HEK293T (cell line): ENCODE measurements around the gene LRRC2.

Experiments used
- CTCF ChIA-PET: fragments of 350-600 bp; formaldehyde crosslinking; extraction: SDS; loops from one replicate; lab custom pipeline; 2021; ENCODE audit warnings: antibody characterized with exemption, inconsistent platforms; lab: Yijun Ruan, JAX
- POLR2A ChIA-PET: fragments of 350-600 bp; formaldehyde crosslinking; extraction: SDS; loops from one replicate; lab custom pipeline; 2020; ENCODE audit warnings: antibody characterized with exemption, inconsistent platforms; lab: Yijun Ruan, JAX
- DNase-seq: peaks from one replicate; pipeline ENCODE4 v3.0.0; 2012; ENCODE audit warnings: mixed read lengths; ENCODE audit errors: extremely low spot score
- ARNT ChIP-seq: fragments of 450-650 bp; IDR thresholded peaks from 2 replicates; pipeline ENCODE4 v1.6.1; 2017; ENCODE audit warnings: mild to moderate bottlenecking
- BHLHE40 ChIP-seq: fragments of 450-650 bp; IDR thresholded peaks from 2 replicates; pipeline ENCODE4 v1.6.1; 2016; ENCODE audit warnings: mild to moderate bottlenecking, moderate library complexity, borderline replicate concordance
- CTBP1 ChIP-seq: fragments of 450-650 bp; IDR thresholded peaks from 2 replicates; pipeline ENCODE4 v1.6.1; 2016; ENCODE audit warnings: borderline replicate concordance
- ELF4 ChIP-seq: fragments of 450-650 bp; IDR thresholded peaks from 2 replicates; pipeline ENCODE4 v1.6.1; 2017; ENCODE audit warnings: antibody characterized with exemption
- FOXA1 ChIP-seq: fragments of 450-650 bp; IDR thresholded peaks from 2 replicates; pipeline ENCODE4 v1.6.1; 2016; ENCODE audit warnings: mild to moderate bottlenecking
- FOXK2 ChIP-seq: fragments of 450-650 bp; IDR thresholded peaks from 2 replicates; pipeline ENCODE4 v1.6.1; 2016; ENCODE audit warnings: mild to moderate bottlenecking
- FOXM1 ChIP-seq: fragments of 450-650 bp; IDR thresholded peaks from 2 replicates; pipeline ENCODE4 v1.6.1; 2017; ENCODE audit warnings: mild to moderate bottlenecking, borderline replicate concordance
- HDGF ChIP-seq: fragments of 450-650 bp; IDR thresholded peaks from 2 replicates; pipeline ENCODE4 v1.6.1; 2017; ENCODE audit warnings: antibody characterized with exemption, borderline replicate concordance
- L3MBTL2 ChIP-seq: fragments of 450-650 bp; conservative IDR thresholded peaks from 2 replicates; pipeline ENCODE4 v1.6.1; 2016; ENCODE audit warnings: mild to moderate bottlenecking
- LEF1 ChIP-seq: fragments of 450-650 bp; IDR thresholded peaks from 2 replicates; pipeline ENCODE4 v1.6.1; 2017; ENCODE audit warnings: mild to moderate bottlenecking, borderline replicate concordance
- NFRKB ChIP-seq: fragments of 450-650 bp; IDR thresholded peaks from 2 replicates; pipeline ENCODE4 v1.6.1; 2016; ENCODE audit warnings: mild to moderate bottlenecking, moderate library complexity
- PKNOX1 ChIP-seq: fragments of 450-650 bp; IDR thresholded peaks from 2 replicates; pipeline ENCODE4 v1.6.1; 2016
- SP1 ChIP-seq: fragments of 450-650 bp; IDR thresholded peaks from 2 replicates; pipeline ENCODE4 v1.6.1; 2017
- SUZ12 ChIP-seq: fragments of 450-650 bp; IDR thresholded peaks from 2 replicates; pipeline ENCODE4 v1.6.1; 2016; ENCODE audit warnings: mild to moderate bottlenecking
- TARDBP ChIP-seq: fragments of 450-650 bp; IDR thresholded peaks from 2 replicates; pipeline ENCODE4 v1.6.1; 2016
- ZNF384 ChIP-seq: fragments of 450-650 bp; IDR thresholded peaks from 2 replicates; pipeline ENCODE4 v1.6.1; 2016

LRRC2 gene

DNA sequence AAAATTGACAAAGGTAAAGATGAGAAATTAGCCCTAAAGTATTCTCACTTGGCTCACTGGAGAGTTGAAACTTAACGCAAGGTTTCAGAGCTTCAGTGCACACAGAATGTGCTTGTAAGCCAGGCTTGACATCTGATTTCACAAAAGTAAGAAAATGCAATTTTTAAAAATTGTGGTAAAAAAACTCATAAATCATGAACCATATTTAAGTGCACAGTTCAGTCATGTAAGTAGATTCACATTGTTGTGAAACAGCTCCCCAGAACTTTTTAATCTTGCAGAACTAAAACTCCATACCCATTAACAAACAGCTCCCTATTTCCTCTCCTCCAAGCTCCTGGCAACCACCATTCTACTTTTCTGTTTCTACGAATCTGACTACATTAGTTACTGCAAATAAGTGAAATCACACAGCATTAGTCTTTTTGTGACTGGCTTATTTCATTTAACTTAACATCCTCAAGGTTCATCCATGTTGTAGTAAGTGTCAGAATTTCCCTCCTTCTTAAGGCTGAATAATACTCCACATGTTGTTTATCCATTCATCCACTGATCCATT, 53.8 kb downstream of the LRRC2 start:
- ChIA-PET CTCF (no interaction called here), POLR2A (no interaction called here)
- TF ChIP-seq HDGF (no peak), NFRKB (no peak), FOXA1 (no peak), SP1 (no peak), TARDBP (no peak), CTBP1 (no peak), ARNT (no peak), SUZ12 (no peak), ZNF384 (no peak), PKNOX1 (no peak), L3MBTL2 (no peak), ELF4 (no peak), FOXK2 (no peak), BHLHE40 (no peak), LEF1 (no peak), FOXM1 (no peak)
- no peak for DNase-seq

- no peak for DNase-seq
- ChIA-PET CTCF (interaction anchor here (1.1 to 1.5 kb wide), 2 partner anchors 13 to 21 kb away, joined by 3 to 4 read pairs; no protein-coding TSS in a partner anchor), POLR2A (interaction anchor here (0.9 kb wide), 1 partner anchor 48 kb away, joined by 3 read pairs; no protein-coding TSS in a partner anchor)
- TF ChIP-seq LEF1, result no peak
- TF ChIP-seq L3MBTL2, result no peak
- TF ChIP-seq BHLHE40, result no peak
- no peak for TF ChIP-seq SP1
- no peak for TF ChIP-seq SUZ12
These were observed 56.4 kb downstream of the LRRC2 start for GRCh38 chr3:46509661-46510187.

GRCh38 chr3:46508850-46509591, 57.1 kb downstream of the LRRC2 start:
- no peak for DNase-seq
- ChIA-PET POLR2A (interaction anchor here (0.9 kb wide), 1 partner anchor 49 kb away, joined by 3 read pairs; no protein-coding TSS in a partner anchor), CTCF (interaction anchor here (1.1 to 1.5 kb wide), 2 partner anchors 13 to 20 kb away, joined by 3 to 4 read pairs; no protein-coding TSS in a partner anchor)
- no peak for TF ChIP-seq LEF1
- TF ChIP-seq PKNOX1, result no peak
- no peak for TF ChIP-seq FOXA1
- no peak for TF ChIP-seq HDGF
- no peak for TF ChIP-seq SUZ12
- TF ChIP-seq TARDBP, result no peak
- no peak for TF ChIP-seq FOXK2
- TF ChIP-seq SP1, result no peak
- no peak for TF ChIP-seq ZNF384
- TF ChIP-seq ELF4, result no peak
- no peak for TF ChIP-seq CTBP1
- no peak for TF ChIP-seq BHLHE40

- CTCF ChIA-PET, result no interaction called here
- no peak for DNase-seq
- TF ChIP-seq L3MBTL2, result peak; percentile 39; the same call in 1 of the 2 replicates
- TF ChIP-seq ARNT, result no peak
- TF ChIP-seq LEF1, result no peak
- TF ChIP-seq ELF4, result no peak
- POLR2A ChIA-PET, result no interaction called here
These were observed 59.6 kb downstream of the LRRC2 start for GRCh38 chr3:46506526-46506925.

DNA sequence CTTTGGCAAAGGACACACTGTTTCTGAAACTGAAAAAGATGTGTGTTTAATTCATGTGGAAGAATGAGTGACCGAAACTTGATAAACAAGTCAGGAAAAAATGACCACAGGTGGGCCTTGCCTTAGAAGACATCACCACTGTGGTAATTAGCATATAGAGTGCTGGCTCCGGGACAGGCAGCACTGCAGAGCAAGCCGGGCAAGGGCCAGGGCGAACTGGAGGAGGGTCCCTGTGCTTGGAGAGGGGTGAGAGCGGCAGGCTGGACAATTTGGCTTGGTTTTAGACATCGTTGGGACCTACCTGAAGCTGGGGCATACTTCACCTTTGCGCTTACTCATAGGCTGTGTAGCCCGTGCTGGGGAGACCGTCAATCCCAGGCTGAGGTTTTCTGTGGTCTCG, 60.1 kb downstream of the LRRC2 start:
- ChIA-PET POLR2A (no interaction called here), CTCF (no interaction called here)
- TF ChIP-seq LEF1 (no peak), HDGF (no peak), SP1 (no peak), PKNOX1 (no peak), L3MBTL2 (no peak), TARDBP (no peak), SUZ12 (no peak), FOXM1 (no peak), ARNT (no peak), NFRKB (no peak), ZNF384 (no peak), FOXA1 (no peak), FOXK2 (no peak), ELF4 (no peak), BHLHE40 (no peak), CTBP1 (no peak)
- no peak for DNase-seq

- ChIA-PET CTCF (no interaction called here), POLR2A (no interaction called here)
- DNase-seq, result no peak
- TF ChIP-seq SUZ12 (no peak), PKNOX1 (no peak), TARDBP (no peak), ZNF384 (no peak), ARNT (no peak), ELF4 (no peak), FOXA1 (no peak), FOXK2 (no peak), HDGF (no peak), CTBP1 (no peak), NFRKB (no peak), SP1 (no peak), L3MBTL2 (no peak), LEF1 (no peak)
These were observed 61.3 kb downstream of the LRRC2 start for GRCh38 chr3:46504789-46505188.
